SH-SY5Y (cell line): Measurements from ENCODE around the gene LRRC70.

Experiments
- GATA2 ChIP-seq: IDR thresholded peaks from 2 replicates; pipeline ENCODE4 v1.6.1; 2011; ENCODE audit warnings: mild to moderate bottlenecking, low read depth, low read length
- GATA3 ChIP-seq: IDR thresholded peaks from 2 replicates; pipeline ENCODE4 v1.6.1; 2011; ENCODE audit warnings: low read depth, mild to moderate bottlenecking, low read length, moderate library complexity

DNA sequence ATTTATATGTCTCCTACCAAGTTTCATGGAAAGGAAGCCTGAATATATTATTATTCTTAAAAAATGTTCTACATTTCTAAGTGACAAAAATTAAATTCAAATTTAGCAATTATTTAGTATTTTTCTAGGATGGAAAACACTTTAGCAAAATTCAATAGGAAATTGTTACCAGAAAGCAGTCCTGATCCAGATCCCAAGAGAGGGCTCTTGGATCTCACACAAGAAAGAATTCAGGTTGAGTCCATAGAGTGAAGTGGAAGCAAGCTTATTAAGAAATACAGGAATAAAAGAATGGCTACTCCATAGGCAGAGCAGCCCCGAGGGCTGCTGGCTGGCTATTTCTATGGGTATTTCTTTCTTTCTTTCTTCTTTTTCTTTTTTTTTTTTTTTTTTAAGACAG is 44.7 kb downstream of the LRRC70 start:
- TF ChIP-seq GATA2 (no peak), GATA3 (no peak)
